Breast epithelium (tissue), 4 donors: ENCODE results near the gene ATP9A. TPM values are rescaled to one million over a fixed set of nuclear protein-coding genes. Genes with fewer than 3 reads are reported as not detected.

Experiments
- DNase-seq, 2 donors: peaks; one replicate each; pipeline ENCODE4 v3.0.0-alpha.2; 2019; ENCODE audit warnings: low spot score in 2 of 2
- H3K27ac ChIP-seq, 2 donors: fragments of 200-600 bp; sonication (generic) in 1 of 2; one replicate each; pipeline ENCODE4 v1.5.1; 2016 to 2019; ENCODE audit warnings: mild to moderate bottlenecking in 1 of 2
- H3K27me3 ChIP-seq, 2 donors: fragments of 200-600 bp; sonication (generic) in 1 of 2; one replicate each; pipeline versions ENCODE4 v1.5.1 to v1.6.0; 2017 to 2019; ENCODE audit warnings: control low read depth in 1 of 2, mild to moderate bottlenecking in 1 of 2
- H3K36me3 ChIP-seq: fragments of 200-600 bp; one replicate; pipeline ENCODE4 v1.5.1; 2019
- H3K4me1 ChIP-seq, 2 donors: fragments of 200-600 bp; sonication (generic); one replicate each; pipeline ENCODE4 v1.5.1; 2016 to 2019; ENCODE audit warnings: control low read depth in 1 of 2
- H3K4me3 ChIP-seq, 3 donors: fragments of 200-600 bp; sonication (generic); 1 replicate in 2 of 3; 2 replicates in 1 of 3; pipeline ENCODE4 v1.5.1; 2016 to 2019; ENCODE audit warnings: mild to moderate bottlenecking in 3 of 3, moderate library complexity in 2 of 3
- H3K9me3 ChIP-seq, 2 donors: fragments of 200-600 bp; sonication (generic) in 1 of 2; one replicate each; pipeline ENCODE4 v1.5.1; 2016 to 2019; ENCODE audit warnings: control low read depth in 1 of 2
- CTCF ChIP-seq, 3 donors: fragments of 450-650 bp; IDR thresholded peaks; one replicate each; pipeline ENCODE4 v1.5.1; 2016 to 2017; ENCODE audit warnings: antibody characterized with exemption in 3 of 3, mild to moderate bottlenecking in 3 of 3, moderate library complexity in 3 of 3
- POLR2A ChIP-seq: fragments of 450-650 bp; IDR thresholded peaks from one replicate; pipeline ENCODE4 v1.6.1; 2016; ENCODE audit warnings: antibody characterized with exemption, mild to moderate bottlenecking, moderate library complexity
- POLR2AphosphoS5 ChIP-seq, 3 donors: sonication (generic); formaldehyde crosslinking; IDR thresholded peaks; one replicate each; pipeline ENCODE4 v1.6.1; 2017; ENCODE audit warnings: antibody characterized with exemption in 3 of 3
- intact Hi-C: fragments of 100-400 bp; cut with DNase I; formaldehyde crosslinking; loops from one replicate; pipeline ENCODE4 v1.15.1; 2023; ENCODE audit warnings: low total_unique reads
- total RNA-seq, 3 donors: library from RNA; depleted of rRNA; stranded (reverse); fragments of >200 nt; gene quantifications; one replicate each; pipeline ENCODE4 v1.1.0, GENCODE V29; 2016

Gene ATP9A
- total RNA-seq, 3 donors from 2014 or later, result 41.6 to 98.4 (median 50.8) TPM

- Histone ChIP-seq H3K4me3 (no peak overlapping the region), H3K27me3 (no peaks in the 10 kb centered on the region), H3K27ac (no peak overlapping the region), H3K36me3 (no peaks in the 10 kb centered on the region), H3K4me1 (no peaks in the 10 kb centered on the region), H3K9me3 (no peaks in the 10 kb centered on the region)
- intact Hi-C loops, result no loop called here
- TF ChIP-seq POLR2A, result no peak
- no peak for TF ChIP-seq CTCF (IDR thresholded peaks at IDR 0.05)
- TF ChIP-seq POLR2AphosphoS5 (IDR thresholded peaks at IDR 0.05), result no peak
- no peak for DNase-seq
Observed at GRCh38 chr20:51720384-51720783, 47.8 kb downstream of the ATP9A start.

- Histone ChIP-seq H3K36me3 (no peaks in the 10 kb centered on the region), H3K9me3 (no peaks in the 10 kb centered on the region), H3K27me3 (no peaks in the 10 kb centered on the region), H3K4me3 (no peak overlapping the region), H3K27ac (no peak overlapping the region), H3K4me1 (no peaks in the 10 kb centered on the region)
- intact Hi-C loops, result no loop called here
- no peak for DNase-seq
- TF ChIP-seq POLR2AphosphoS5 (IDR thresholded peaks at IDR 0.05), result no peak
- TF ChIP-seq CTCF (IDR thresholded peaks at IDR 0.05), result no peak
Observed at GRCh38 chr20:51715856-51716185, 52.4 kb downstream of the ATP9A start.

- TF ChIP-seq POLR2A (no peak), CTCF (IDR thresholded peaks at IDR 0.05) (no peak), POLR2AphosphoS5 (IDR thresholded peaks at IDR 0.05) (no peak)
- Histone ChIP-seq H3K27me3 (no peaks in the 10 kb centered on the region), H3K4me3 (no peak overlapping the region), H3K9me3 (no peaks in the 10 kb centered on the region), H3K4me1 (no peaks in the 10 kb centered on the region), H3K27ac (no peak overlapping the region), H3K36me3 (no peaks in the 10 kb centered on the region)
- intact Hi-C loops, result no loop called here
- no peak for DNase-seq
Observed at GRCh38 chr20:51715163-51715855, 52.9 kb downstream of the ATP9A start.

- no peak for TF ChIP-seq CTCF (IDR thresholded peaks at IDR 0.05)
- no peak for TF ChIP-seq POLR2A
- H3K4me1 ChIP-seq, result no peaks in the 10 kb centered on the region
- H3K4me3 ChIP-seq, result no peak overlapping the region
- no peaks in the 10 kb centered on the region for H3K27me3 ChIP-seq
- no peak for DNase-seq
- intact Hi-C loops, result no loop called here
- no peaks in the 10 kb centered on the region for H3K9me3 ChIP-seq
- H3K36me3 ChIP-seq, result no peaks in the 10 kb centered on the region
- H3K27ac ChIP-seq, result no peak overlapping the region
Observed at GRCh38 chr20:51713213-51713598, 55.0 kb downstream of the ATP9A start.

- no peak for TF ChIP-seq CTCF (IDR thresholded peaks at IDR 0.05)
- no peak for TF ChIP-seq POLR2A
- TF ChIP-seq POLR2AphosphoS5 (IDR thresholded peaks at IDR 0.05), result no peak
- intact Hi-C loops, result no loop called here
- Histone ChIP-seq H3K4me1 (no peaks in the 10 kb centered on the region), H3K27ac (no peak overlapping the region), H3K27me3 (no peaks in the 10 kb centered on the region), H3K4me3 (no peak overlapping the region), H3K36me3 (no peaks in the 10 kb centered on the region), H3K9me3 (no peaks in the 10 kb centered on the region)
- no peak for DNase-seq
Observed at GRCh38 chr20:51712501-51713212, 55.5 kb downstream of the ATP9A start.
